PC-3 (cell line): Measurements from ENCODE around the gene GPR179. TPM values are rescaled to one million over a fixed set of nuclear protein-coding genes. Genes with fewer than 3 reads are reported as not detected.

ENCODE experiments used
- ATAC-seq: fragments of 200-7000 bp; cut with Tn5 transposase; 2 replicates; pipeline ENCODE4 v1.9.1; 2020; ENCODE audit warnings: mild to moderate bottlenecking, moderate library complexity
- BruUV-seq: library from RNA; stranded (reverse); fragments of 400-500 nt; replicated peaks from 2 replicates; lab custom pipeline; 2021; lab: Mats Ljungman, UMichigan
- CTCF ChIA-PET: fragments of 300-600 bp; sonication (Branson Sonifier 250); formaldehyde crosslinking; loops from one replicate; lab custom pipeline; 2022; ENCODE audit warnings: antibody characterized with exemption; lab: Charles Lee
- POLR2A ChIA-PET: fragments of 300-600 bp; sonication (Branson Sonifier 250); formaldehyde crosslinking; loops from one replicate; lab custom pipeline; 2022; ENCODE audit warnings: antibody characterized with exemption; ENCODE audit not compliant: unreplicated experiment; lab: Charles Lee
- DNase-seq: peaks from one replicate; pipeline ENCODE4 v3.0.0-alpha.2; 2015
- H2AFZ ChIP-seq: fragments of 300-600 bp; sonication (generic); 2 replicates; pipeline ENCODE4 v1.6.0; 2016; ENCODE audit warnings: antibody characterized with exemption, low read length
- H3F3A ChIP-seq: fragments of 300-600 bp; sonication (generic); one replicate; pipeline ENCODE4 v1.6.0; 2017; ENCODE audit warnings: antibody characterized with exemption, low read length, control low read depth, mild to moderate bottlenecking; ENCODE audit not compliant: unreplicated experiment
- H3K27ac ChIP-seq: fragments of 300-600 bp; sonication (generic); 2 replicates; pipeline ENCODE4 v1.5.1; 2016; ENCODE audit warnings: mild to moderate bottlenecking, low read length
- H3K27me3 ChIP-seq: fragments of 300-600 bp; sonication (generic); 2 replicates; pipeline ENCODE4 v1.6.1; 2016; ENCODE audit warnings: low read length, mixed read lengths
- H3K36me3 ChIP-seq: fragments of 300-600 bp; sonication (generic); 2 replicates; pipeline ENCODE4 v1.6.1; 2016; ENCODE audit warnings: low read depth, mixed run types, low read length, mixed read lengths
- H3K4me1 ChIP-seq: fragments of 300-600 bp; sonication (generic); 2 replicates; pipeline ENCODE4 v1.5.1; 2016; ENCODE audit warnings: low read length; ENCODE audit not compliant: insufficient read depth
- H3K4me2 ChIP-seq: fragments of 300-600 bp; sonication (generic); 2 replicates; pipeline ENCODE4 v1.6.0; 2016; ENCODE audit warnings: low read length
- H3K4me3 ChIP-seq: fragments of 300-600 bp; sonication (generic); 2 replicates; pipeline ENCODE4 v1.5.1; 2016; ENCODE audit warnings: mild to moderate bottlenecking, low read length, mixed read lengths
- H3K79me2 ChIP-seq: fragments of 300-600 bp; sonication (generic); 2 replicates; pipeline ENCODE4 v1.6.1; 2017; ENCODE audit warnings: low read length, mixed read lengths
- H3K9ac ChIP-seq: fragments of 300-600 bp; sonication (generic); 2 replicates; pipeline ENCODE4 v1.6.0; 2016; ENCODE audit warnings: mild to moderate bottlenecking, low read length
- H3K9me2 ChIP-seq: fragments of 300-600 bp; sonication (generic); replicated peaks from 2 replicates; pipeline ENCODE4 v1.6.1; 2016; ENCODE audit warnings: mixed run types, low read length, mixed read lengths
- H3K9me3 ChIP-seq: fragments of 300-600 bp; sonication (generic); 2 replicates; pipeline ENCODE4 v1.6.1; 2016; ENCODE audit warnings: low read length, mixed read lengths
- H4K20me1 ChIP-seq: fragments of 300-600 bp; sonication (generic); 2 replicates; pipeline ENCODE4 v1.6.1; 2016; ENCODE audit warnings: low read length, mixed read lengths
- CTCF ChIP-seq: fragments of 300-600 bp; sonication (generic); conservative IDR thresholded peaks from 2 replicates; pipeline ENCODE4 v1.5.1; 2017; ENCODE audit warnings: antibody characterized with exemption, low read depth, mild to moderate bottlenecking, low read length
- EZH2 ChIP-seq: fragments of 300-600 bp; sonication (generic); IDR thresholded peaks from one replicate; pipeline ENCODE4 v1.6.1; 2017; ENCODE audit warnings: antibody characterized with exemption, mild to moderate bottlenecking, low read length; ENCODE audit not compliant: unreplicated experiment
- EZH2phosphoT487 ChIP-seq: fragments of 300-600 bp; sonication (generic); IDR thresholded peaks from 2 replicates; pipeline ENCODE4 v1.6.1; 2018; ENCODE audit warnings: mild to moderate bottlenecking, antibody characterized with exemption, low read length, borderline replicate concordance
- intact Hi-C: fragments of 100-400 bp; cut with micrococcal nuclease; formaldehyde crosslinking; loops from 2 replicates; pipeline ENCODE4 v1.9.0; 2023
- total RNA-seq: library from RNA; depleted of rRNA; stranded (reverse); fragments of >200 nt; gene quantifications from 2 replicates; pipeline ENCODE4 v1.2.3, GENCODE V29; 2014

The GPR179 gene
- total RNA-seq, 1 experiment from 2014 or later: not detected

GRCh38 chr17:38322156-38322779, 21.5 kb downstream of the GPR179 start:
- H3K9me2 ChIP-seq: no peaks in the 10 kb centered on the region
- H3K36me3 ChIP-seq: no peaks in the 10 kb centered on the region; the same call in 1 of the 2 replicates
- ChIA-PET POLR2A (no interaction called here), CTCF (no interaction called here)
- peak; percentile 61 for DNase-seq
- no peak overlapping the region for H3K4me3 ChIP-seq
- no peak overlapping the region for H2AFZ ChIP-seq
- peaks cover 11% of the 10 kb centered on the region; the same call in 1 of the 2 replicates for H3K4me1 ChIP-seq
- H3K9me3 ChIP-seq: no peaks in the 10 kb centered on the region
- no peak overlapping the region for H3K4me2 ChIP-seq
- H3K79me2 ChIP-seq: no peaks in the 10 kb centered on the region
- ATAC-seq: peak; percentile 71
- intact Hi-C loops: no loop called here
- no TSS peak for BruUV-seq
- no peaks in the 10 kb centered on the region for H3F3A ChIP-seq
- TF ChIP-seq CTCF: peak; percentile 41
- no peak for TF ChIP-seq EZH2
- H4K20me1 ChIP-seq: no peaks in the 10 kb centered on the region
- H3K9ac ChIP-seq: no peak overlapping the region
- no peaks in the 10 kb centered on the region for H3K27me3 ChIP-seq
- no peak overlapping the region for H3K27ac ChIP-seq

GRCh38 chr17:38320482-38320881, 23.3 kb downstream of the GPR179 start:
- H3F3A ChIP-seq: no peaks in the 10 kb centered on the region
- H3K4me1 ChIP-seq: peaks cover 11% of the 10 kb centered on the region; the same call in 1 of the 2 replicates
- intact Hi-C loops: no loop called here
- H3K36me3 ChIP-seq: no peaks in the 10 kb centered on the region; the same call in 1 of the 2 replicates
- no TSS peak for BruUV-seq
- no peaks in the 10 kb centered on the region for H3K27me3 ChIP-seq
- H3K9me3 ChIP-seq: no peaks in the 10 kb centered on the region
- no peak for ATAC-seq
- no peak overlapping the region for H3K4me2 ChIP-seq
- no peak overlapping the region for H3K4me3 ChIP-seq
- peak overlapping the region; percentile 28; the same call in 1 of the 2 replicates for H3K27ac ChIP-seq
- no peaks in the 10 kb centered on the region for H3K79me2 ChIP-seq
- H3K9me2 ChIP-seq: no peaks in the 10 kb centered on the region
- no peak overlapping the region for H2AFZ ChIP-seq
- ChIA-PET CTCF (no interaction called here), POLR2A (no interaction called here)
- no peaks in the 10 kb centered on the region for H4K20me1 ChIP-seq
- no peak for TF ChIP-seq EZH2
- TF ChIP-seq CTCF: no peak
- H3K9ac ChIP-seq: no peak overlapping the region
- peak; percentile 32 for DNase-seq

- ChIA-PET CTCF (no interaction called here), POLR2A (no interaction called here)
- H4K20me1 ChIP-seq: no peaks in the 10 kb centered on the region
- no peaks in the 10 kb centered on the region for H3K9me2 ChIP-seq
- TF ChIP-seq EZH2 (no peak), EZH2phosphoT487 (no peak), CTCF (no peak)
- no peak overlapping the region for H2AFZ ChIP-seq
- no peak for DNase-seq
- no peaks in the 10 kb centered on the region for H3K9me3 ChIP-seq
- peaks cover 3% of the 10 kb centered on the region; the same call in 1 of the 2 replicates for H3K4me1 ChIP-seq
- H3K4me2 ChIP-seq: no peak overlapping the region
- BruUV-seq: no TSS peak
- no peaks in the 10 kb centered on the region for H3F3A ChIP-seq
- no peak for ATAC-seq
- no peaks in the 10 kb centered on the region; the same call in 1 of the 2 replicates for H3K36me3 ChIP-seq
- no peaks in the 10 kb centered on the region for H3K27me3 ChIP-seq
- intact Hi-C loops: no loop called here
- no peak overlapping the region for H3K4me3 ChIP-seq
- H3K79me2 ChIP-seq: no peaks in the 10 kb centered on the region
- no peak overlapping the region for H3K27ac ChIP-seq
- no peak overlapping the region for H3K9ac ChIP-seq
These were observed 26.7 kb downstream of the GPR179 start for GRCh38 chr17:38317081-38317480.
